HCT116 (cell line): ENCODE data around the gene GRIK2. TPM values are rescaled to one million over a fixed set of nuclear protein-coding genes. Genes with fewer than 3 reads are reported as not detected.

Experiments
- ATAC-seq: fragments of 200-7000 bp; cut with Tn5 transposase; 2 replicates; pipeline ENCODE4 v1.9.1; 2020; ENCODE audit warnings: mild to moderate bottlenecking, moderate library complexity
- BruUV-seq: library from RNA; stranded (reverse); fragments of 400-500 nt; replicated peaks from 2 replicates; lab custom pipeline; 2021; lab: Mats Ljungman, UMichigan
- CTCF ChIA-PET: fragments of 300-600 bp; sonication (Branson Sonifier 250); formaldehyde crosslinking; loops from one replicate; lab custom pipeline; 2021; ENCODE audit warnings: antibody characterized with exemption; lab: Charles Lee
- POLR2A ChIA-PET: fragments of 300-600, 350-600 bp; sonication (Branson Sonifier 250); formaldehyde crosslinking; loops from one replicate; lab custom pipeline; 2021; ENCODE audit warnings: antibody characterized with exemption; lab: Charles Lee
- RAD21 ChIA-PET, 2 experiments: fragments of 300-600 bp; sonication (Branson Sonifier 250); formaldehyde crosslinking; loops; one replicate each; lab custom pipeline; 2023; ENCODE audit warnings: low total read pairs in 2 of 2; ENCODE audit not compliant: uncharacterized antibody in 2 of 2, unreplicated experiment in 2 of 2, low non-redundant PET in 1 of 2; lab: Charles Lee
- DNase-seq: peaks from one replicate; pipeline ENCODE4 v3.0.0-alpha.2; 2010; ENCODE audit warnings: low read depth, low spot score
- H2AFZ ChIP-seq: fragments of 200-600 bp; shearing (Covaris generic), sonication (generic); 2 replicates; pipeline ENCODE4 v1.6.1; 2017; ENCODE audit warnings: low read depth, mixed run types, mixed read lengths, antibody characterized with exemption, low read length; ENCODE audit not compliant: poor library complexity, severe bottlenecking
- H3K27ac ChIP-seq: 2 replicates; pipeline ENCODE4 v1.5.1; 2012; ENCODE audit warnings: low read depth, low read length
- H3K27me3 ChIP-seq: fragments of 200-600 bp; sonication (generic); 2 replicates; pipeline ENCODE4 v1.6.1; 2016; ENCODE audit warnings: mixed run types, low read length, mixed read lengths; ENCODE audit not compliant: insufficient read depth
- H3K36me3 ChIP-seq, 2 experiments: fragments of 200-500 bp in 1 of 2; fragments of 200-600 bp in 1 of 2; sonication (Bioruptor generic) in 1 of 2; sonication (generic) in 1 of 2; 2 replicates each; pipeline versions ENCODE4 v1.5.1 to v1.6.1; 2014 to 2016; ENCODE audit warnings: low read length in 2 of 2, inconsistent platforms in 1 of 2, mixed read lengths in 1 of 2, mixed run types in 1 of 2; ENCODE audit not compliant: insufficient read depth in 2 of 2, control insufficient read depth in 1 of 2
- H3K4me1 ChIP-seq, 2 experiments: fragments of 200-600 bp in 1 of 2; sonication (generic) in 1 of 2; 2 replicates each; pipeline versions ENCODE4 v1.5.1 to v1.6.1; 2012 to 2017; ENCODE audit warnings: low read length in 2 of 2, inconsistent platforms in 1 of 2, mild to moderate bottlenecking in 1 of 2, mixed read lengths in 1 of 2, mixed run types in 1 of 2, moderate library complexity in 1 of 2; ENCODE audit not compliant: insufficient read depth in 2 of 2, control insufficient read depth in 1 of 2
- H3K4me2 ChIP-seq: fragments of 200-600 bp; sonication (generic); 2 replicates; pipeline ENCODE4 v1.6.1; 2017; ENCODE audit warnings: mixed run types, low read length, mixed read lengths
- H3K4me3 ChIP-seq, 2 experiments: fragments of 200-600 bp in 1 of 2; sonication (generic) in 1 of 2; replicated peaks in 1 of 2; 2 replicates each; pipeline ENCODE4 v1.5.1; 2011 to 2016; ENCODE audit warnings: low read length in 2 of 2, control low read depth in 1 of 2, low read depth in 1 of 2, mild to moderate bottlenecking in 1 of 2, mixed read lengths in 1 of 2, mixed run types in 1 of 2
- H3K79me2 ChIP-seq: fragments of 200-600 bp; sonication (generic); 2 replicates; pipeline ENCODE4 v1.6.1; 2017; ENCODE audit warnings: mild to moderate bottlenecking, mixed run types, low read length, moderate library complexity, mixed read lengths; ENCODE audit not compliant: insufficient read depth
- H3K9ac ChIP-seq: fragments of 200-600 bp; sonication (generic); 2 replicates; pipeline ENCODE4 v1.6.1; 2016; ENCODE audit warnings: low read length, mixed read lengths
- H3K9me2 ChIP-seq: fragments of 200-600 bp; sonication (generic), shearing (Covaris generic); 2 replicates; pipeline ENCODE4 v1.6.1; 2017; ENCODE audit warnings: mixed run types, mild to moderate bottlenecking, moderate library complexity; ENCODE audit not compliant: insufficient read depth
- H3K9me3 ChIP-seq, 2 experiments: fragments of 200-500 bp in 1 of 2; fragments of 200-600 bp in 1 of 2; sonication (Bioruptor generic) in 1 of 2; sonication (generic) in 1 of 2; 2 replicates each; pipeline ENCODE4 v1.6.1; 2014 to 2017; ENCODE audit warnings: low read length in 2 of 2, mixed read lengths in 2 of 2, inconsistent platforms in 1 of 2, low read depth in 1 of 2, mild to moderate bottlenecking in 1 of 2, mixed run types in 1 of 2, moderate library complexity in 1 of 2; ENCODE audit not compliant: control insufficient read depth in 1 of 2, insufficient read depth in 1 of 2
- H4K20me1 ChIP-seq: fragments of 200-600 bp; sonication (generic), shearing (Covaris generic); 2 replicates; pipeline ENCODE4 v1.6.1; 2017; ENCODE audit warnings: mixed run types, mild to moderate bottlenecking, moderate library complexity; ENCODE audit not compliant: insufficient read depth
- ATF3 ChIP-seq: IDR thresholded peaks from 2 replicates; pipeline ENCODE4 v1.6.1; 2012
- CBX3 ChIP-seq: IDR thresholded peaks from 2 replicates; pipeline ENCODE4 v1.6.1; 2012; ENCODE audit warnings: low read depth
- CEBPB ChIP-seq: IDR thresholded peaks from 2 replicates; pipeline ENCODE4 v1.6.1; 2012; ENCODE audit warnings: low read depth
- CTCF ChIP-seq, 3 experiments: fragments of 200-600 bp in 1 of 3; sonication (generic) in 1 of 3; IDR thresholded peaks in 2 of 3; conservative IDR thresholded peaks in 1 of 3; 2 replicates each; pipeline ENCODE4 v1.5.1; 2012 to 2017; ENCODE audit warnings: low read depth in 2 of 3, low read length in 2 of 3, antibody characterized with exemption in 1 of 3, borderline replicate concordance in 1 of 3, control low read depth in 1 of 3, mild to moderate bottlenecking in 1 of 3, mixed read lengths in 1 of 3, mixed run types in 1 of 3, moderate library complexity in 1 of 3; ENCODE audit not compliant: insufficient read depth in 1 of 3
- EGR1 ChIP-seq: IDR thresholded peaks from 2 replicates; pipeline ENCODE4 v1.6.1; 2012; ENCODE audit warnings: low read depth
- ELF1 ChIP-seq: IDR thresholded peaks from 2 replicates; pipeline ENCODE4 v1.6.1; 2012; ENCODE audit warnings: low read depth, borderline replicate concordance
- EZH2 ChIP-seq: fragments of 200-600 bp; sonication (generic); IDR thresholded peaks from 2 replicates; pipeline ENCODE4 v1.6.1; 2017; ENCODE audit warnings: antibody characterized with exemption, mixed run types
- EZH2phosphoT487 ChIP-seq: fragments of 200-600 bp; IDR thresholded peaks from 2 replicates; pipeline ENCODE4 v1.6.1; 2018; ENCODE audit warnings: antibody characterized with exemption, borderline replicate concordance
- FOSL1 ChIP-seq: IDR thresholded peaks from 2 replicates; pipeline ENCODE4 v1.6.1; 2012; ENCODE audit warnings: low read depth
- MAX ChIP-seq: IDR thresholded peaks from 2 replicates; pipeline ENCODE4 v1.6.1; 2012
- POLR2A ChIP-seq: IDR thresholded peaks from 2 replicates; pipeline ENCODE4 v1.7.0; 2011; ENCODE audit warnings: borderline replicate concordance; ENCODE audit not compliant: insufficient read depth, insufficient read length; ENCODE audit errors: extremely low read depth
- POLR2AphosphoS5 ChIP-seq: IDR thresholded peaks from 2 replicates; pipeline ENCODE4 v1.6.1; 2011; ENCODE audit warnings: mild to moderate bottlenecking, low read depth, low read length, moderate library complexity
- RAD21 ChIP-seq: IDR thresholded peaks from 2 replicates; pipeline ENCODE4 v1.6.1; 2012; ENCODE audit warnings: low read depth, mild to moderate bottlenecking
- REST ChIP-seq: IDR thresholded peaks from 2 replicates; pipeline ENCODE4 v1.6.1; 2012; ENCODE audit warnings: low read depth
- SIN3A ChIP-seq: IDR thresholded peaks from 2 replicates; pipeline ENCODE4 v1.6.1; 2012; ENCODE audit warnings: low read depth
- SP1 ChIP-seq: IDR thresholded peaks from 2 replicates; pipeline ENCODE4 v1.6.1; 2012; ENCODE audit warnings: low read depth
- SRF ChIP-seq: IDR thresholded peaks from 2 replicates; pipeline ENCODE4 v1.6.1; 2012; ENCODE audit warnings: low read depth
- ZBTB33 ChIP-seq: IDR thresholded peaks from 2 replicates; pipeline ENCODE4 v1.6.1; 2011; ENCODE audit warnings: mild to moderate bottlenecking, low read length, moderate library complexity; ENCODE audit not compliant: insufficient replicate concordance; ENCODE audit errors: extremely low read depth
- ZFX ChIP-seq: fragments of 450-650 bp; IDR thresholded peaks from 2 replicates; pipeline ENCODE4 v1.6.1; 2017
- ZNF274 ChIP-seq: fragments of 200-500 bp; sonication (Bioruptor generic); IDR thresholded peaks from 2 replicates; pipeline ENCODE4 v1.6.1; 2014; ENCODE audit warnings: mild to moderate bottlenecking, low read depth, low read length, inconsistent platforms
- intact Hi-C: fragments of 100-400 bp; cut with micrococcal nuclease; formaldehyde crosslinking; loops from 2 replicates; pipeline ENCODE4 v1.10.0; 2022
- total RNA-seq: library from RNA; stranded (reverse); gene quantifications from one replicate; pipeline ENCODE4 v1.2.1, GENCODE V29; 2021; ENCODE audit not compliant: unreplicated experiment

Gene GRIK2
- total RNA-seq, 1 experiment from 2014 or later, result 0.64 TPM

- TF ChIP-seq FOSL1 (no peak), ZBTB33 (no peak), RAD21 (no peak), SRF (no peak), EZH2phosphoT487 (no peak), CBX3 (no peak), EGR1 (no peak), ATF3 (no peak), SP1 (no peak), MAX (no peak), SIN3A (no peak), CTCF (IDR thresholded peaks at IDR 0.05 in 2 of 3, conservative IDR thresholded peaks at IDR 0.05 in 1 of 3; ENCODE audit: borderline replicate concordance in 1 of 3, insufficient read depth in 1 of 3, low read depth in 2 of 3, low read length in 2 of 3) (no peak), CEBPB (no peak), ELF1 (no peak), ZNF274 (no peak), REST (no peak), POLR2A (no peak), EZH2 (no peak), ZFX (no peak), POLR2AphosphoS5 (no peak)
- TF ChIP-seq, all 23 proteins: peak for 0
- no peak overlapping the region for H3K4me2 ChIP-seq
- no peaks in the 10 kb centered on the region for H3K9me2 ChIP-seq
- no peak overlapping the region for H3K4me3 ChIP-seq
- no peak overlapping the region for H3K27ac ChIP-seq
- intact Hi-C loops, result no loop called here
- H3K9ac ChIP-seq, result no peak overlapping the region
- ChIA-PET POLR2A (no interaction called here), RAD21 (no interaction called here), CTCF (no interaction called here)
- H4K20me1 ChIP-seq, result no peaks in the 10 kb centered on the region
- ATAC-seq, result no peak
- H3K9me3 ChIP-seq, result no peaks in the 10 kb centered on the region
- no peaks in the 10 kb centered on the region for H3K27me3 ChIP-seq
- H3K4me1 ChIP-seq, result no peaks in the 10 kb centered on the region
- no peak for DNase-seq
- no peak overlapping the region for H2AFZ ChIP-seq
- no peaks in the 10 kb centered on the region for H3K36me3 ChIP-seq
- no peaks in the 10 kb centered on the region for H3K79me2 ChIP-seq
- BruUV-seq, result no TSS peak
Observed at GRCh38 chr6:101803136-101803535, 409.6 kb downstream of the GRIK2 start.
